ENCODE data around the gene ANO4. TPM values are rescaled to one million over a fixed set of nuclear protein-coding genes. Genes with fewer than 3 reads are reported as not detected.

The ANO4 gene
- total RNA-seq, 1 experiment from 2014 or later = 5.7 TPM

DNA sequence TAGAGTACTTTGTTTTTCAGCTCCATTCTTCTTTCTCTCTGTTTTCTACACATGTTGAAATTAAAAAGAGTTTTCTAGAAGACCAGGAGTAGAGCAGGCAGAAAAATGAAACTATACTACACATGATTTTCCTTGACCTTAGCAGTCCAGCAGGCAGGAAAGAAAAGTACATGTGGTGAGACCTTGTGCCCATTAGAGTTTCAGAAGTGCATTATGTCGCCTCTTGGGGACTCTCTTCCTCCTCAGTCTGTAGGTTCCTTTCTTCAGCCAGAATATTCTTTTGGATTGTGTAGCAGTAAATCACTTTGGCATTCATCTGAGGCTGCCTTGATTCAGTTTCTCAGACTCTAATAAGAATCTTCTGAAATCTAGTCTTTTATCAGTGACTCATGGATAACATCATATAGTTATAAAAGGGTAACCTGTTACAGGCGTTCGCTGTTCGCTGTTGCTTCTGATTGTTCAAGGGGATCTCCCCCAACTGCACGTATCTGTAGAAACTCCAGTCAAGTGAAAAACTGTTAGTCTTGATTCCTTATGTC is 161.8 kb downstream of the ANO4 start:
- no peak overlapping the region for H2BK15ac ChIP-seq (ENCODE audit: low read depth, low read length)
- no CpG with 5 or more reads among the region's 5 CpGs for WGBS (ENCODE audit: extremely low coverage, insufficient read length, low lambda C conversion rate)
- Mint-ChIP-seq H3K36me3 (ENCODE audit: insufficient read depth in 1 of 3, low read depth in 3 of 3) (peaks cover 0 to 3% (median 0%) of the 10 kb centered on the region in 3 experiments; a peak in 1 of 7 replicates), H3K9me3 (no peaks in the 10 kb centered on the region), H3K27me3 (ENCODE audit: low read depth) (no peaks in the 10 kb centered on the region; the same call in 1 of the 2 replicates), H3K4me1 (peaks cover 40 to 49% of the 10 kb centered on the region in 2 experiments), H3K27ac (no peak overlapping the region), H3K4me3 (no peak overlapping the region)
- no peaks in the 10 kb centered on the region for H3K27me3 ChIP-seq (ENCODE audit: insufficient read depth, low read length)
- TF ChIP-seq, protein P1, sequence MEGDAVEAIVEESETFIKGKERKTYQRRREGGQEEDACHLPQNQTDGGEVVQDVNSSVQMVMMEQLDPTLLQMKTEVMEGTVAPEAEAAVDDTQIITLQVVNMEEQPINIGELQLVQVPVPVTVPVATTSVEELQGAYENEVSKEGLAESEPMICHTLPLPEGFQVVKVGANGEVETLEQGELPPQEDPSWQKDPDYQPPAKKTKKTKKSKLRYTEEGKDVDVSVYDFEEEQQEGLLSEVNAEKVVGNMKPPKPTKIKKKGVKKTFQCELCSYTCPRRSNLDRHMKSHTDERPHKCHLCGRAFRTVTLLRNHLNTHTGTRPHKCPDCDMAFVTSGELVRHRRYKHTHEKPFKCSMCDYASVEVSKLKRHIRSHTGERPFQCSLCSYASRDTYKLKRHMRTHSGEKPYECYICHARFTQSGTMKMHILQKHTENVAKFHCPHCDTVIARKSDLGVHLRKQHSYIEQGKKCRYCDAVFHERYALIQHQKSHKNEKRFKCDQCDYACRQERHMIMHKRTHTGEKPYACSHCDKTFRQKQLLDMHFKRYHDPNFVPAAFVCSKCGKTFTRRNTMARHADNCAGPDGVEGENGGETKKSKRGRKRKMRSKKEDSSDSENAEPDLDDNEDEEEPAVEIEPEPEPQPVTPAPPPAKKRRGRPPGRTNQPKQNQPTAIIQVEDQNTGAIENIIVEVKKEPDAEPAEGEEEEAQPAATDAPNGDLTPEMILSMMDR (conservative IDR thresholded peaks at IDR 0.05) = no peak
- H2BK20ac ChIP-seq (ENCODE audit: low read depth, low read length, poor library complexity, severe bottlenecking) = no peak overlapping the region
- H4K91ac ChIP-seq (ENCODE audit: insufficient read length, low read depth, low read length) = no peak overlapping the region
- H3K23me2 ChIP-seq (ENCODE audit: insufficient read length, low read depth, low read length, poor library complexity, severe bottlenecking) = no peaks in the 10 kb centered on the region
- no peak overlapping the region for H3K56ac ChIP-seq (ENCODE audit: insufficient read length, low read depth, low read length)
- no peak overlapping the region for H3T11ph ChIP-seq (ENCODE audit: low read length)
- no peak overlapping the region for H2BK5ac ChIP-seq (ENCODE audit: insufficient read length, low read length)
- H4K5ac ChIP-seq (ENCODE audit: insufficient read length, low read depth, low read length) = no peak overlapping the region
- no peak overlapping the region for H3K4ac ChIP-seq (ENCODE audit: low read depth, low read length)
- H3K79me2 ChIP-seq (ENCODE audit: insufficient read depth, low read length) = no peaks in the 10 kb centered on the region
- DNase-seq = no peak
- H4K20me1 ChIP-seq (ENCODE audit: control insufficient read depth, insufficient read depth, insufficient read length) = no peaks in the 10 kb centered on the region
- no peak overlapping the region for H2BK12ac ChIP-seq (ENCODE audit: insufficient read length, low read depth, low read length)
- H3K23ac ChIP-seq (ENCODE audit: insufficient read length, low read depth, low read length) = no peak overlapping the region
- H3K79me1 ChIP-seq (ENCODE audit: insufficient read depth, low read depth, low read length, poor library complexity, severe bottlenecking) = no peaks in the 10 kb centered on the region
- no peak overlapping the region for H4K8ac ChIP-seq (replicated peaks; ENCODE audit: insufficient read length, low read depth, low read length)
- no peak overlapping the region for H3K9ac ChIP-seq (ENCODE audit: extremely low read depth, insufficient read length, low read length)
- H3K14ac ChIP-seq (ENCODE audit: insufficient read depth, low read length) = no peak overlapping the region
- no peaks in the 10 kb centered on the region for H3K9me3 ChIP-seq (ENCODE audit: control insufficient read depth, low read depth, low read length)
- H3K4me2 ChIP-seq (ENCODE audit: insufficient read depth, insufficient read length, low read length) = no peak overlapping the region
- H2AFZ ChIP-seq (ENCODE audit: low read length) = no peak overlapping the region
- H2BK120ac ChIP-seq (ENCODE audit: low read depth, low read length, poor library complexity, severe bottlenecking) = no peak overlapping the region
- no peak overlapping the region for H3K18ac ChIP-seq (ENCODE audit: insufficient read length, low read depth, low read length)
- no peak overlapping the region for H2AK5ac ChIP-seq (ENCODE audit: insufficient read length, low read length)
- H3K4me1 ChIP-seq (ENCODE audit: insufficient read depth, low read length) = peaks cover 16% of the 10 kb centered on the region
- no peak overlapping the region for H3K27ac ChIP-seq (ENCODE audit: insufficient read length, low read depth, low read length)
